Measurements from ENCODE around the gene STXBP3. TPM values are rescaled to one million over a fixed set of nuclear protein-coding genes. Genes with fewer than 3 reads are reported as not detected.

Gene STXBP3
- total and polyA plus RNA-seq, 9 of the 15 experiments (the other 6 are each of a cell fraction or from before 2014, with no cell fraction given): 32.5 to 52.5 (median 39.2) TPM

GRCh38 chr1:108814343-108815125, 68.1 kb downstream of the STXBP3 start:
- Histone ChIP-seq H2AFZ (ENCODE audit: low read depth, low read length) (peak overlapping the region; percentile 51; the same call in 1 of the 2 replicates), H3K4me2 (ENCODE audit: insufficient read depth, low read length) (no peak overlapping the region), H3K27me3 (ENCODE audit: control insufficient read depth in 2 of 2, insufficient read depth in 2 of 2, low read length in 2 of 2) (no peaks in the 10 kb centered on the region), H3K9me1 (ENCODE audit: control insufficient read depth, insufficient read depth, low read length) (no peaks in the 10 kb centered on the region), H3K4me3 (no peak overlapping the region), H4K20me1 (replicated peaks; ENCODE audit: control insufficient read depth, insufficient read depth, low read length) (no peaks in the 10 kb centered on the region), H3K9me3 (replicated peaks; ENCODE audit: control insufficient read depth, insufficient read depth, low read depth, low read length) (no peaks in the 10 kb centered on the region), H3K9ac (ENCODE audit: insufficient read depth in 1 of 2, low read depth in 2 of 2, low read length in 2 of 2) (no peak overlapping the region), H3K79me2 (ENCODE audit: control insufficient read depth, insufficient read depth, low read length) (no peaks in the 10 kb centered on the region), H3K4me1 (replicated peaks in 1 of 2; ENCODE audit: control insufficient read depth in 2 of 2, insufficient read depth in 2 of 2, low read length in 2 of 2) (peaks cover 0 to 14% of the 10 kb centered on the region in 2 experiments; a peak in 3 of 5 replicates), H3K27ac (ENCODE audit: extremely low read depth, low read depth, low read length) (no peak overlapping the region), H3K36me3 (ENCODE audit: control insufficient read depth, insufficient read depth, low read length) (peaks cover 4% of the 10 kb centered on the region; the same call in 1 of the 3 replicates)
- FAIRE-seq: no peak
- 38% methylated on average over 4 of the region's 4 CpGs for WGBS (ENCODE audit: insufficient coverage, low coverage, missing lambda C conversion rate)
- in situ Hi-C loops (cut with MboI): no loop called here
- BruUV-seq (replicated peaks): no TSS peak
- CTCF ChIA-PET (ENCODE audit: low intra/inter-chr PET ratio): no interaction called here
- ATAC-seq: peak; percentile 33
- peak in 1 of 4 experiments; percentile 26 for DNase-seq (ENCODE audit: extremely low read depth in 1 of 4, low spot score in 3 of 4)
- POLR2A ChIA-PET: interaction anchor here (0.5 to 0.8 kb wide), 3 partner anchors 269 to 1361 kb away, joined by 3 read pairs; no protein-coding TSS in a partner anchor
- intact Hi-C loops (cut with micrococcal nuclease): loop anchor here (5.0 to 10.0 kb wide), 3 partner anchors 67 to 170 kb away; partner anchors contain the start of genes FNDC7 and STXBP3
- TF ChIP-seq ZNF644 (tag; IDR thresholded peaks at IDR 0.05; ENCODE audit: low read depth): peak; percentile 77; the same call in 1 of the 2 replicates
- no peak for TF ChIP-seq HOMEZ (CRISPR knock-in tag; IDR thresholded peaks at IDR 0.05)
- 0 out of 2 replicates have a peak, but pooled peaks have one; percentile 26 for TF ChIP-seq KLF6 (CRISPR knock-in tag; IDR thresholded peaks at IDR 0.05; ENCODE audit: borderline replicate concordance)
- peak; percentile 52; the same call in 1 of the 2 replicates for TF ChIP-seq ZNF175 (CRISPR knock-in tag; IDR thresholded peaks at IDR 0.05; ENCODE audit: low read depth)
- no peak for TF ChIP-seq ETV6 (IDR thresholded peaks at IDR 0.05; ENCODE audit: borderline replicate concordance in 1 of 2, low read depth in 2 of 2, low read length in 1 of 2)
- TF ChIP-seq ETV6 (CRISPR knock-in tag; IDR thresholded peaks at IDR 0.05; ENCODE audit: borderline replicate concordance): no peak
- peak; percentile 63; the same call in 1 of the 2 replicates for TF ChIP-seq ZNF592 (IDR thresholded peaks at IDR 0.05)
- TF ChIP-seq CREB3 (tag; conservative IDR thresholded peaks at IDR 0.05; ENCODE audit: low read depth): peak; percentile 68; the same call in 1 of the 2 replicates
- TF ChIP-seq PRMT5 (CRISPR knock-in tag; IDR thresholded peaks at IDR 0.05): no peak
- TF ChIP-seq DMBX1 (CRISPR knock-in tag; IDR thresholded peaks at IDR 0.05; ENCODE audit: borderline replicate concordance): peak; percentile 70; the same call in 1 of the 2 replicates
- TF ChIP-seq PTTG1 (tag; IDR thresholded peaks at IDR 0.05; ENCODE audit: low read depth): peak; percentile 66; the same call in 1 of the 2 replicates
- TF ChIP-seq EWSR1 (IDR thresholded peaks at IDR 0.05; ENCODE audit: borderline replicate concordance, low read depth, partially characterized antibody): no peak
- 0 out of 2 replicates have a peak, but pooled peaks have one; percentile 22 for TF ChIP-seq CXXC5 (CRISPR knock-in tag; IDR thresholded peaks at IDR 0.05)
